GM12872 (cell line): ENCODE results near the gene BAZ1A.

Experiments
- TF ChIP-seq, protein P1 (sequence below): IDR thresholded peaks from 3 replicates; pipeline ENCODE4 v1.5.1; 2011; ENCODE audit warnings: low read depth, mild to moderate bottlenecking, low read length, moderate library complexity; ENCODE audit not compliant: insufficient read depth

Gene BAZ1A

GRCh38 chr14:34714320-34715126 lies 160.6 kb downstream of the BAZ1A start, which contains the start of gene CFL2:
Gene CFL2, minus strand, starts transcription at chr14:34714593. Its CDS starts 53 bp downstream, at chr14:34714540.
- TF ChIP-seq, protein P1, sequence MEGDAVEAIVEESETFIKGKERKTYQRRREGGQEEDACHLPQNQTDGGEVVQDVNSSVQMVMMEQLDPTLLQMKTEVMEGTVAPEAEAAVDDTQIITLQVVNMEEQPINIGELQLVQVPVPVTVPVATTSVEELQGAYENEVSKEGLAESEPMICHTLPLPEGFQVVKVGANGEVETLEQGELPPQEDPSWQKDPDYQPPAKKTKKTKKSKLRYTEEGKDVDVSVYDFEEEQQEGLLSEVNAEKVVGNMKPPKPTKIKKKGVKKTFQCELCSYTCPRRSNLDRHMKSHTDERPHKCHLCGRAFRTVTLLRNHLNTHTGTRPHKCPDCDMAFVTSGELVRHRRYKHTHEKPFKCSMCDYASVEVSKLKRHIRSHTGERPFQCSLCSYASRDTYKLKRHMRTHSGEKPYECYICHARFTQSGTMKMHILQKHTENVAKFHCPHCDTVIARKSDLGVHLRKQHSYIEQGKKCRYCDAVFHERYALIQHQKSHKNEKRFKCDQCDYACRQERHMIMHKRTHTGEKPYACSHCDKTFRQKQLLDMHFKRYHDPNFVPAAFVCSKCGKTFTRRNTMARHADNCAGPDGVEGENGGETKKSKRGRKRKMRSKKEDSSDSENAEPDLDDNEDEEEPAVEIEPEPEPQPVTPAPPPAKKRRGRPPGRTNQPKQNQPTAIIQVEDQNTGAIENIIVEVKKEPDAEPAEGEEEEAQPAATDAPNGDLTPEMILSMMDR: no peak

- TF ChIP-seq, protein P1: no peak
These were observed 161.4 kb downstream of the BAZ1A start for GRCh38 chr14:34713681-34714319.

GRCh38 chr14:34713122-34713680 lies 162.0 kb downstream of the BAZ1A start:
- TF ChIP-seq, protein P1: no peak

DNA sequence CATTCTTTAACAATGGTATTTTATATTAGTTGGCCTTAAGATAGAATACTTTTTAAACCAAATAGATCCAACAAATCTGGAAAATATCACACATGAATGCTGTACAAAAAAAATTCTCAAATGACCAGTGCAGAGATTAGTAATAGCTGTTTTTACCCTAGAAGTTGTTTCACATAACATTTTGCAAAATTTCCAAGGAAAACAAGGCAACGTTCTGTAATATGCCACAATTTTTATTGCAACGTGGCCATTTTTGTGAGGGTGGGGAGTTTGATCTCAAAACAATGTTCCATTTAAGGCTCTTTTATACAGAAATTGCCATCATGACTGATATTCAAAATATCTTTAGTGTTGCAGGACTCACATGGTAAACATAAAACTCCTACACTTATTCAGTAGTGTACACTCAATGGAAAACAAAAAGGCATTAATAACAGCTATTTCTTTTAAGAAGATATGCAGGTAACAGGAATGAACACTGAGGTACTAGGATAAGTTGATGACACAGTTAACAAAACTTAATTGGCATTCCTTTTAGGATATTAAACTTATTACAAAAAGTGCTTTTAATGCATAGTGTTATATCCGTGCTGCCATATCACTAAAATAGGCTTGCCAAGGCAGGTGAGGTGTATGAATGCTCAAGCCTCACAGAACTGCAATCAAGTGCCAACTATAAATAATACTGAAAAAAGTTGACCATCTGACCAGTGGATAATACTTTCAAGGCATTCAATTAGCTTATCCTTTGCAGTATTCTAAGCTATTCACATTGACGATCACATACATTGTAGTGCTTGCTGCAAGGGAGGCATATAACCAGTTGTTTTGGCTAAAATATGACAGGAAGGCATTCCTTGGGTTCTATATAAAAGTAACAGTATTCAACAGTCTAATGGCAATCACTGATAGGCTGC lies 163.1 kb downstream of the BAZ1A start:
- TF ChIP-seq, protein P1: no peak

DNA sequence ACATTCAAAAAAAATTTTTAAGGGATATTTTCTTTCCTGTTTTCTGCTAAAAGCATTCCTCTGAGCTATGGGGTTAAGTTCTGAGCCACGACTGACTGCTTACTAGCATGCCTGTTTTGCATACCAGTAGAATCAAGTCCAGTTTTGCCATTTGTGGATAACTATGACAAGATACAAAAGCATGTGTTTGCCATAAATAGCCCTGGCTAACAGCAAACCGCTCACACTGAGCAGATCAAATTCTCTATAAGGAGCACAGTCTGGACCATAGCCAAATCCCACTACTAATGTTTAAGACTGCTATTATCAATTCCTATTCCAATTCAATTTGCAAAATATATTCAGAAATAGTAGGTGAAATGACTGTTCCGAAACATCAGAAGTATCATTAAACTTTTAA lies 164.0 kb downstream of the BAZ1A start:
- TF ChIP-seq, protein P1: no peak

DNA sequence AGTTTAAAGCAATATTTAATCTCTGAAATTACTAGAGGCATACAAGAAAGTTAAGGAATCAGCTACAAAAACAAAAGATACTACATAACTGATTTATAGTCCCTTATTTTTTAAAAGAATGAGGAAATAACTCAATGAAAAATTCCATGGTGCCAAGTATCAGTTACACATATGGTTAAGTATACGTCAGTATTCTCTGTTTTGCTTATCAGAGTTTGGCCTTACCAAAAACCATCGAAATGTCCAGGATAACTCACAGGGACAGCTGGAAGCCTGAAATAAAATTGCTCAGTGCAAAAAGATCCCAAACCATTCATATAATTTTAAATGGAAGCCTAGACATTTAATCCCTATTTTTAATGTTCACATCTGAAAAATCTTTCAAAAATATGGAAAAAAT lies 164.4 kb downstream of the BAZ1A start:
- TF ChIP-seq, protein P1: no peak
